NCI-H1048 (cell line): ENCODE measurements around the gene IMMP2L.

Experiments used
- DNase-seq: peaks from one replicate; lab custom pipeline; 2025; lab: John Stamatoyannopoulos, UW

The IMMP2L gene

DNA sequence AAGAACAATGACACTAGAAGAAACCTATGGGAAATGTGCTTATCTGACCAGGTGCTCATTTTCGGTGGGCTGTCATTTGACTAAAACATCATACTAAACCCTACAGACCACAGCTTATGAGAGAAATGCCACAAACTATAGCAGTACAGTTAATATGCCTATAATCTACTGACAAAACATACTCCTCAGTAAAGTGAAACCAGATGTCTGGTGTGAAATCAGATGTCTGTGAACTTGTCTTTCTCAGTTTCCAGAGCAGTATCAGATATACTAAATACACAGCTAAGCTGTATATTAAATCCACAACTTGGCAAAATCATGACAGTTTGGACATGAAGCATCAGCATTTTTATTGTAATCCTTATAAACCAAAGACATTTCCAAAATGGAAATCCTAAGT, 3.3 kb downstream of the IMMP2L start:
- no peak for DNase-seq

DNA sequence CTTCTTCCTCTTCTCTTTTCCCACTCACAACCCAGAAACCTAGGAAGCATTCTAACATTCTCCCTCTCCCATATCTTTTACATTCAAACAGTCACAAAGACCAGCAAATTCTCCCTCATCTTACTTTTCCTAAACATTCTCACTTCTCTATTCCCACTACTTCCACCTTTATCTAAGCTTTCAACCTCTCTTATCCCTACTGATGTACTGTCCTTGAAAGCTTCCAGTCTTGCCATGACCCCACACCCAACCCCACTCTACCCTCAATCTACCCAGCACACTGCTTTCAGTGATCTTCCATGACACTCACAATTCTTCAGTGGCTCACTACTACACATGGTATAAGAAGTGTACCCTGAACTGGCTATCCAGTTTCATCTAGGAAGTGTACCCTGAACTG, 5.3 kb downstream of the IMMP2L start:
- DNase-seq = no peak

DNA sequence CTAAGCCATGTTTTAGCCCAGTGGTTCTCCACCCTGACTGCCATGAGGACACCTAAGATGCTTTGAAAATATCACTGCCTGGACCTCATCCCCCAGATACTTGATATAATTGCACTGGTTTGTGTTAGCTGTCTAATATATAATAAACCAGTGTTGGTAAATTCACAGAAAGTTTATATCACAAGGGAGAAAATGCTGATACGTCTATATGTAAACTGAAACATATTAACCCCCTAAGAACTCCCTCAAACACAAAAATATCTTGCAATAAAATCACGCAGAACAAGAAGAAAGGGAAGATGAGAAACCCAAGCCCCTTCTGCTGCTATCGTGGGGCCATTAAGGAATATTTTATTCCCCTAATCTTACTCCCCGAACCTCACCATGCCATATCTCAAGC, 8.2 kb downstream of the IMMP2L start:
- DNase-seq = no peak

DNA sequence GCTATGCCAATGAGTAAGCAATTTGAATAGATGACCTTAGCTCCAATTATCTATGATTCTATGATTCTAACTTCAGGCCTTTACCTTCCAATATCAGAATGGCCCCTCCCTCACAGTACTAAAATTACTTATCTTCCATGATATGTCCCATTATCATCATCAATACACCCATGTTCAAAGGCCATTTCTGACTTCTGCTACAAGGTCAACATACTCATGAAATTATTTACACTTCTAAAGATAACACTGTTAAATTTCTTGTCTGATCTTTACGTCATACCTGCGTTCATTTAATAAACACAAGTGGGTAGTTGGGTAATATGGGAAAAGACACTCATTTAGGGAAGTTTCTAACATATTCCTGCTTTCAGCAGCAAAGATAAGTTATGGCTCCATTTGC, 21.2 kb downstream of the IMMP2L start:
- DNase-seq = no peak

DNA sequence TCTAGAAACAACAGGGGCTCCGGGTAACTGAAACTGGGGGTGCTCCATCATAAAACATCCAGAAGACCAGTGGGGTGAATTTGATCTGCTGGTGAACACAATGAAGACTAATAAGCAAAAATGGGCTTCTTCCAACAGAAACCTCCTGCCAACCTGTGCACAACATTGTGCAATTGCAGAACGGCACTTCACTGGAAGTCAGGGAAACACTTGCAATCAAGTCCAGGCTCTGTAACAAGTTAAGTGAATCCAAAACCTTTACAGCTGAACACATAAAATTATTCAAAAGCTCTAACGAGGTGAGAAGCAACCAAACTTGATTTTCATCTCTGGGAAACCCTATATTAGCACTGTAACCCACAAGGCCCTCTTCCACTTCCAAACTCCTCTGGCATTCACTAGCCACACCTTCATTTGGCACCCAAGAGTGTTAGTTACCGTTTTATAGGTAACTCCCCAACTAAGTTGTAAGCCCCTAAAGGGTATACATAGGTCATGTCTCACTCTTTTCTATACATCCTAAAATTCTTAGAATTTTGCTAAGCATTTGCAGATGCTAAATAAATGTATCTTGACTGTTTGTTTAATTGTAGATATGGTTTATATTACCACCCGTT, 22.0 kb downstream of the IMMP2L start:
- DNase-seq = no peak

DNA sequence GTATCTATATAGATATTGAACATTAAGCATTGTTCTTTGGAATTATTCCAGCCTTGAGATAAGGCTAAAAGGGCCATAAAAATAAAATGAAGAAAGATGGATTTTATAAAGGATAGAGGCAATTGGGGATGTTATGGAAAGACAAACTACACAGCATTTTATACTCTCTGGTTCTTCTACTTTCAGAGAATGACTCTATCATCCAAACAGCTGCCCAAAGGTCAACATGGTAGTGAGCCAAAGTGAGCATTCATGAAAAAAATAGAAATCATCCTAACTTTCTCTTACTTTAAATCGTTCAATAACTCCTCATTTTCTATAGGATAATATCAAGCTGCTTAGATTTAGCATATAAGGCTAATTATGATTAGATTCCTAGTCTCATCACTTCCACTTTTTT, 25.2 kb downstream of the IMMP2L start:
- DNase-seq = no peak

DNA sequence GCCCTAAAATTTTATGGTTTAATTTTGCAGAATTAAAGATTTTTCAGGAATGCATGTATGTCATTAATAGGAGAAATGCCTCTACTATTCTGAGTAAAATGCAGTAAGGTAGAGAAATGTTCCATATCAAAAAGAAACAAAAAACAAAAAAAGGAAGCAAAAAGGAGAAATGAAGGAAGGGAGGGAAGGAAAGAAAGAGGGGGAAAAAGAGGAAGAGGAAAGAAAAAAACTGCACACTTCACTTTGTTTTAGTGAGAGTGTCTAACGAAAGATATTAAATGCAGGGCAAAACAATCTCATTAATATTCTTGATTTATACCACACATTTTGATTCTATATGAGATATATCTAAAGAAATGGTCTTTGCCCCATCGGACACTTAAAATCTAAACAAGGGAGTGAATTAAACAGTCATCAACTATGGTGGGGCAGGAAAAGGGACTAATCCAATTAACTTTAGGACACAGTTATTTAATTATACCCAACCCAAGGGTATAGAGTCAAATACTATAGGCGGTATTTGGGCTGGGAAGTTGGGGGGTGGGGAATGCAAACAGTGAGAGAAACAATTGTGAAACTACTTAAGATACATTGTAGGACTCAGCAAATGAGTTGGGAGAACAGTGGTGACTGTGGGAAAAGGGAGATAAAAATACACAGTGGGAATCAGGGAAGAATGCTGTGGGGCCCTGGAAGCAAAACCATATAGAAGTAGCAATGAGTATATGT, 27.0 kb downstream of the IMMP2L start:
- DNase-seq = no peak

DNA sequence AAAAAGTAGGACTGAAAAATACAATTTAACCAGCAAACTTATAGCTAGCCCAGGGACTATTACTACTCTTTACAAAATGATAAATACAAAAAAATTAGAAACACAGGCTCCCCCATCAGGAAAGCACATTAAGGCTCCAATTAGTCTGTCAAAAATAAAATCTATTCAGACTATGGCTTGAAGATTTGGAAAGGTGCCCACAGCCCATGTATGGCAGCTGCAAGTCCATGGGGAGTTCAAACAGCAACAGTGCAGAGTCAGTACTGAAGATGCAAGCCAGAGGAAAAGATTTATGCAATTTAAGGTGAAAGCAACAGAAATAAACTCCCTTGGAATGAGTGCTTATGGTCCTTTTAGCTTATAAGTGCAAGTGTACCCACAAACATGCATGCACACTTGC, 29.7 kb downstream of the IMMP2L start:
- DNase-seq = no peak

DNA sequence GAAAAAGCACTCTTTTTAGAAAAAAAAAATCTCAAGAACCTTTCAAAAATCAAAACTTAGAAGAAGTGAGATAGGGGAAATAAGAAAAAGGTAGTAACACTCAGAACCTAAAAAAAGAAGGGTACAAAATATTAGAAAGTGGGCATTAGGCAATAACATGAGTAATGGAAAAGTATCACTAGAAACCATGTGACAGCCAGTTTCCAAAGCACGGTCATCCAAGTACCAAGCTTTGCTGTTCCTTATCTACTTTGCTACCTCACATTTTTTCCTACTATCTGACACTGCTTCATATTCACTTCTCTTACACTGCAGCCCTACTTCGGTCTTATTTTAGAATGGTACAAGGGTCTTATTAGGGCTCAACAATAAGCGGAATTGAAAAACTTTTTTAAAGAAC, 30.3 kb downstream of the IMMP2L start:
- no peak for DNase-seq

DNA sequence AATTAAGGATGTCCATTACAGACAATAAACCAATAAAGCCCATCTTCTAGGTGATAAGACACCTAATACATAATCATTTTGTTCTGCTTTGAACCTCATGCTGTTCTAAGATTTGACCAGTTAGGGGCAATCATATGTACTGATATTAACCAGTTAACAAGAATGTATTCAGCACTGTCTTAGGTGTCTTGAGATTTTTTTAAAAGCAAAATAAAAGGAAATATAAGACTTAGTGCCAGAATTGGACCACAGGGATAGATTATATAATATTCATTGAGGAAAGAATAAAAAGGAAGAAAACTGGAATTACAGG, 32.0 kb downstream of the IMMP2L start:
- DNase-seq = no peak

DNA sequence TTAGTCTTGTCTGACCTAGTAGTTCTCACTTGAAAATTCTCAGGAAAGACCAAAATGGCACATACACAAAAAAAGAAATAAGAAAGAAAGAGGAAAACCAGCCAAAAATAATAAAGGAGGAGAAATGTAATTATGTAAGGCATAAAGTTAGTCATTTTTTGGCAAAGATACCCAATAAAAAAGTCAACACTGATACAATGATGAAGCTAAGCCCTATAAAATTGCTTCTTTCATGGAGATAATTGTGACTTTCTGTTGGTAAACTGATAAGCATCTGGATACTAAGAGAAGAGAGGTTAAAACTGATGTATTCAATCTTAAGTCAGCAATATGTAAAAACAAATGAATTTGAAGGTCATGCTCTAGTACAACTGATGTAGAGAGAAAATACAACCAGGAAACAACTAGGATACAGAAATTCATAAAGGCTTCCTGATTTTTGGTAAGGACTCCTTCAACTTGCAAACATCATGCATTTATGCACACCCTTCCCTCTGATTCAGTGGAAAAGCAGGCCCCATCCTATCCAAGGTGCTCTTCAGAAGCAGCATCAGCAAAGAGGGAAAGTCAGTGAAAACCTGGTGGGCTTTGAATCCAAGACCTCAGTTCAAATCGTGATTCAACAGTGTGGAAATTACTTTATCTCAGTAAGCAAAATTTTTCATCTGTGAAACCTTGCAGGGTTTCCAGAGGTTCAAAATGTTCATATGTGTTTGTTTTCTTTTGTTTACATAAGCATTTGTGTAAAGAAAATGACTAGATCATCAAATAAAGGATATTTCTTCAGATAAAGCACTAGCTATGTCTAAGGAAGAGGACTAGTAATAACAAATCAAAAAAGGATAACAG, 32.6 kb downstream of the IMMP2L start:
- no peak for DNase-seq

DNA sequence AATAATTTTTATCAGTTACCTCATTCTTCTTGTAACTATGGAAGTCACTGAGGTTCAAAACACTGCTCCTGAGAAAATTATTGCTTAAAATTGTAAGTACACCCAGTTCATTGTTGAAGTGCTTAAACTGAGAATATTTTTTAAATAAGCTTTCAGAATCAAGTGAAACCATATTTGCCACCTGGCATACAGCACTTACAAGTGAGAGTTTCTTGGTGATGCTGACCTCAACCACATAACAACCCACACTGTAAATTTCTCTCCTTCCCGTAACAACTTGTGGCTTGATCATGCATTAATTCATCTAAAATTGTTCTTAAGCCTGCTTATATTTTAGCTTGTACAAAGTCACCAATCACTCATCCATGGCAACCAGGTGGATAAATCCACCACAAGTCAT, 34.0 kb downstream of the IMMP2L start:
- DNase-seq = no peak

DNA sequence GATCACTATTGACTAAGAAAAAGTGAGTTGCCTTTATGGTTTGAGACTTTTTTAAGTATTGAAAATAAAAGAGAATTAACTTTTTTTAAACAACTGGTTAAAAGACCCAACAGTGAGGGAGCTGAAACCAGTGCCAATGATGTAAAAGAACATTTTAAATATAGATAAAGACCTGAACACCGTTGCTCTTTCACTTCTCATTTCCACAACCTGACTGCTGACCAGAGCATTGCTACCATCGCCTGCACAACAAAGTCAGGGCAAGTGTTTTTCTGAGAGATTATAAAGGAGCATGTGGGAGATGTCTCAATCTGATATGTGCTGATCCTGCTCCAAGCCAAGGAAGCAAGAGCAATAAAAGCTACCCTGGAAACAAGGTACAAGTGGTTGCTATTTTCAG, 34.7 kb downstream of the IMMP2L start:
- no peak for DNase-seq

DNA sequence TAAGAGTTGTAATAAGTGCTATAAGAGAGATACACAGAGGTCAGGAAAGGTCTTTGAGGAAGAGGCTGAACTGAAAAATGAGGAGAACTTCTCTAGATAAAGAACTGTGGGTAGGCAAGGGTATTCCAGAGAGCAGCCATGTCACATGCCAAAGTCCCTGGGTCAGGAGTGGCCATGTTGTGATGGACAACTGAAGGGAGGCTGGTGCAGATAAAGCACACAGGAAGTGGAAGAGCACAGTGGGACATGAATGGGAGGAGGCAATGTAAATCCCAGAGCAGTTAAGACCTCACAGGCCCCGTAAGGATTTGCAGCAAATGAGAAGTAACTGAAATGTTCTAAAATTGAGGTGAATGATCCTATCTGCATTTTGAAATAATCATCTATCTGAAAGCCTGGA, 37.2 kb downstream of the IMMP2L start:
- no peak for DNase-seq

DNA sequence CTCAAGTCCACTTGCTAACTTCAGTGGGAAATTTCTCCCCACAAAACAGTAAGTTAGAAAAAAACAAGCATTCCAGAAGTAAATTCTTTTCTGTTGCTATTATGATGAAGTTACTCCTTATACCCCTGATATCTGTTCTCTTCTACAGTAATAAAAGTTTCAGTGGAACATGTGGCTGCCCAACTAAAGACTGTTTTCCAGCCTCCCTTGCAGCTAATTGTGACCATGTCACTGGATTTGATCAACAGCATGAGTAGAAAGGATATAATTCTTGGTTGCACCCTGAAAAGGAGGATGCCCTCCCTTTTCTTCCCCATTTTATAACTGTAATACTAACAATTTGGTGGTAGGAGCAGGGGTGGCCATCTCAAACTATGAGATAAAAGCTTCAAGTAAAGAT, 40.6 kb downstream of the IMMP2L start:
- DNase-seq = no peak

DNA sequence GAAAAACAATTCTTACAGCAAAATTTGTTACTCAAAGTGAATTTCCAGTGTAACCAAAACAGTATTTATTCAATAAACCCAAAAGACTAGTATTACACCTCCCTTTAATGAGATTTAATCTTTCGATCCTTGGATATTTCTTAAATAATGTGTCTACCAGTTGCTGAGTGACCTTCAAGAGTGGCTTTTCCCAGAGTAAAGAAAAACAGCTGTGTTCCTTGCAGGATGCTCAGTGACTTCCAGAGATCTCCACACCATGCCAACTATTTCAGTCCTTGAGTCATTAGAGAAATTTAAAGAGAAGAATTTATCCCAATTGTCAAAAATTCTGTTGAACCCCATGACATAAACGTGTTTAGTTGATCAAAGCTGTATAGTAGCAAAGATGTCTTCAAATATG, 44.0 kb downstream of the IMMP2L start:
- DNase-seq = no peak

DNA sequence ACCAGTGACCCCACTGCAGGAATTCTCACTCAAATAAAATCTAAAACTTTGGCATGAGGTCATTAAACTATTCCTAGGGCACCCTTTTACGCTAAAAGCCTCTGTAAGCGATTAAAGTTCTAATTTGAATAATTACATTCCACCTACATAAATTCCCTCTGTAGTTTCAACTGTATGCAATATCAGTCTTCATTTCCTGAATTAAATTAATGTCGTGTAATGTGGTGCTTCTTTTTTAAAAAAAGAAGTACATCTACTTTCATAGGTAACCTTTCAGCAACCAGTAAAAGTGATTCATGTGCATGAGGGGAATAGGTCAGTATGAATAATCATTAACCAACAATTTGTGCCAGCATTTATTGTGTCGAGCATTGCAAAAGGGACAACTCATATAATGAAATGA, 44.7 kb downstream of the IMMP2L start:
- DNase-seq = no peak

DNA sequence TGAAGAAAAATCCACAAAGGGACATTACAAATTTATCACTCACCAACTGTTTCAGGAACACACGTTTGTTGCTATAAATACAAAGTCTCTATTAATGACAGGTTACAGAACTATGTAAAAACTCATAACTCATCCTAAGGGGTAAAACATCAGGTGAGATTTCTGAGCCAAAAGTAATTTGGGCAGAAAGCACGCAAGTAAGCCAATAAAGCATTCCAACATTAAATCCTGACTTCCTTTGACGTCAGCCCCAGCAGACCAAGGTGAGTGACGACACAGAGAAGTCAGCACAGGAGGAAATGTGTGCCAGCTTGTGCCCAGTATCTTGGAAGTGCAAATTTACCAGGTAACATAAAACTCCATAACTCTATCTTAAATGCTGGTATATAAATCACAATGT, 45.7 kb downstream of the IMMP2L start:
- DNase-seq = no peak

DNA sequence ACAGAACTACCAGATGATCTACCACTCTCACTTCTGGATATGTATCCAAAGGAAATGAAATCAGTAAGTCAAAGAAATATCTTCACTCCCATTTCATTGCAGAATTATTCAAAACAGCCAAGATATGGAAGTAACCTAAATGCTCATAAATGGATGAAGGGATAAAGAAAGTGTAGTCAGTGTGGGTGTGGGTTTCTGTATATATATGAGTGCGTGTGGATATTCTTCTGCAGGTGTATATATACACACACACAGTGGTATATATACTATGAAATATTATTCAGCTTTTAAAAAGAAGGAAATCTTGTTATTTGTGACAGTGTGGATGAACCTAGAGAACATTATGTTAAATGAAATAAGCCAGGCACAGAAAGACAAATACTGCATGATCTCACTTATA, 48.7 kb downstream of the IMMP2L start:
- no peak for DNase-seq

DNA sequence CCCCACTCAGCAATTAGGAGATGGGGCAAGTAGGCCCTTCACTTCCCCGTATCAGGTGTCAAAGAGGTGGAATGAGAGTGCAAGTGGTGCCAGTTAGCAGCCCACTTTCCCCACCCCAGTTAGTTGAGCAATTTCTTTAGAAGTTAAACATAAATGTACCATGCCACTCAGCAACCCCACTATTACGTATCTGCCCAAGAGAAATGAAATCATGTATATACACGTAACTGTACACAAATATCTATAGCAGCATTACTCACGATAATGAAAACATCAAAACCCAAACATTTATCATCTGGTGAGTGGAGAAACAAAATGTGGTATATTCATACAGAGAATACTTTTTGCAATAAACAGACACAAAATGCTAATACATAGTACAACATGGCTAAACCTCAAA, 50.4 kb downstream of the IMMP2L start:
- DNase-seq = no peak

DNA sequence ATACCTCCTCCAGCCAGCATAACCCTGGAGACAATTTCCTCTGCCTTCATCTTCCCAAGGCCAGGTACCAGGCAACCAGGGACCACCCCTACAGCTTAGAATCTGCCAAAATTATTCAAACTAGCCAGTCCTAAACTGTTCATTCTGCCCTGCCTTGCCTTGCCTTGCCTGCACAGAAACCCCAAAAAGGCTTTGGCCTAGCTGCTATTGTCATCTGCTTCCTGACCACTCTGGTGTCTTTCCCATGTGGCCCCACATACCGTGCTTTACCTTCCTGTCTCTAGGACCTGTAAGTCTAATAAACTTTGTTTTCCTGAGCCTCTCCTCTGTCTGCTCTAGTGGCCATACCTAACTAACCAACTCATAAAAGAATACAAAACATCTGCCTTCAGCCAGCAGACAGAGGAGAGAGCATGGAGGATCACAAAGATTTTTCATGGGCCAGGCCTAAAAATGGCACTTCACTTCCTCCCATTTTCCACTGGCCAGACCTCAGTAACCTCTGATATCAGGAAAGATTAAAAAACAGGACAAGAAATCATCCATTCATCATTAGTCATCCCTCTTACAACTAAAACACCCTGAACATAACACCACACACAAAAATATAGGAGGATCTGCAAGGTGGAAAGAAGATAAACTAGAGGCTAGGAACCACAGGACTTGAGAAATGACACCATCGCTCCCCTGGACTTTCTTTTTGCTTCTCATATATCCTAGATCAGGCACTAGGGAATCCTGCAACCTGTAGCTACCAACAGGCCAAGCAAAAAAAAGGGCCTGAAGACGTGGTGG, 51.5 kb downstream of the IMMP2L start:
- DNase-seq = no peak

DNA sequence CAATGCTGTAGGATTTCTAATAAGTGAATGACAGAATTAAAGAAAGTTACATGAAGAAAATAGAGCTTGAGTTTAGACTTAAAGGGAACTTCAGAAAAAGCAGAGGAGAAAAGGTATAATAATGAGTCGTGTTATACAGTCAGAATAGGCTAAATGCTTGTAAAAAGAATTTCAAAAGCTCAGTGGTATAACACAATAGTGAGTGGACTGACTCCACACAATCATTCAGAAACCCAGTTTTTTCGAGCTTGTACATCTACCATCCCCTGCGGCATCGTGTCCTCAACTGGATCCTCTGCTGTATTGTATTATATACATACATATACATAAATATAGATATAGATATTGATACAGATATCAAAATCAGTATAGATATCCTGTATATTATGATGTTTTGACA, 52.2 kb downstream of the IMMP2L start:
- DNase-seq = no peak

DNA sequence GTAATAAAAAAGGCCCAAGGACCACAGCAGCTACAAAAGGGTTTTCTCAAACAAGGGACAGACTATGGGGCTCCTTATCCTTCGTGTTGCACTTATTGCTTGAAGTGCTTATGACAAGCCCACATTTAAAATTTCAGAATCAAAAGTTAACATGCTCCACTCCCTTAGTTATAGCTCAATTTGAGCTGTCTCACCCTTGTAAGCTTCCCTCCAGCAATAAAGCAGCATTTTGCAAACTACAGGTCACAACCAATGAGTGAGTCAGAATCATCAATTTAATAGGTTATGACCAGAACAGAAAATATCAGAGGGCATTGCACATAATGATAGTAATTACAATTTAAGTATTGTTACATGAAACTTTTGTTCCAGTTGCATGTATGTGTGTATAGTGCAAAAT, 53.0 kb downstream of the IMMP2L start:
- no peak for DNase-seq
